Colonic mucosa (tissue), 4 donors: ENCODE measurements around the gene CHERP. TPM values are rescaled to one million over a fixed set of nuclear protein-coding genes. Genes with fewer than 3 reads are reported as not detected.

Experiments used
- DNase-seq: peaks from one replicate; pipeline ENCODE4 v3.0.0-alpha.2; 2020
- H3K27ac ChIP-seq: fragments of 200-600 bp; one replicate; pipeline ENCODE4 v1.8.0; 2021
- H3K27me3 ChIP-seq: fragments of 200-600 bp; one replicate; pipeline ENCODE4 v1.8.0; 2021
- H3K36me3 ChIP-seq: fragments of 200-600 bp; one replicate; pipeline ENCODE4 v1.8.0; 2021
- H3K4me1 ChIP-seq: fragments of 200-600 bp; one replicate; pipeline ENCODE4 v1.8.0; 2021; ENCODE audit warnings: mild to moderate bottlenecking
- H3K4me3 ChIP-seq: fragments of 200-600 bp; one replicate; pipeline ENCODE4 v1.8.0; 2021
- H3K9ac ChIP-seq, 2 donors: one replicate each; pipeline ENCODE4 v1.7.0; 2013; ENCODE audit warnings: control low read depth in 2 of 2, low read depth in 2 of 2, low read length in 2 of 2
- H3K9me3 ChIP-seq: fragments of 200-600 bp; one replicate; pipeline ENCODE4 v1.8.0; 2021
- intact Hi-C: fragments of 100-400 bp; cut with DNase I; formaldehyde crosslinking; loops from one replicate; pipeline ENCODE4 v1.14.1; 2022
- total RNA-seq, 2 donors: library from RNA; stranded (reverse); fragmentation: NEBNext Ultra II Directional in 1 of 2; extraction: Animal tissue kit (Norgen Biotek cat#: 25700) in 1 of 2; gene quantifications; one replicate each; pipeline ENCODE4 v1.2.1, GENCODE V29; 2021
- TF ChIP-seq, protein P1 (sequence below): fragments of 200-600 bp; IDR thresholded peaks from one replicate; pipeline ENCODE4 v1.8.0; 2022; ENCODE audit warnings: antibody characterized with exemption, mild to moderate bottlenecking
- donor health status: healthy.
- donor health status: DM: no; HTN: no; CAD: no.
- donor health status: DM: no; HTN: no; CAD: no.

CHERP gene
- total RNA-seq, 2 donors from 2014 or later: 35.2 to 54.0 TPM

DNA sequence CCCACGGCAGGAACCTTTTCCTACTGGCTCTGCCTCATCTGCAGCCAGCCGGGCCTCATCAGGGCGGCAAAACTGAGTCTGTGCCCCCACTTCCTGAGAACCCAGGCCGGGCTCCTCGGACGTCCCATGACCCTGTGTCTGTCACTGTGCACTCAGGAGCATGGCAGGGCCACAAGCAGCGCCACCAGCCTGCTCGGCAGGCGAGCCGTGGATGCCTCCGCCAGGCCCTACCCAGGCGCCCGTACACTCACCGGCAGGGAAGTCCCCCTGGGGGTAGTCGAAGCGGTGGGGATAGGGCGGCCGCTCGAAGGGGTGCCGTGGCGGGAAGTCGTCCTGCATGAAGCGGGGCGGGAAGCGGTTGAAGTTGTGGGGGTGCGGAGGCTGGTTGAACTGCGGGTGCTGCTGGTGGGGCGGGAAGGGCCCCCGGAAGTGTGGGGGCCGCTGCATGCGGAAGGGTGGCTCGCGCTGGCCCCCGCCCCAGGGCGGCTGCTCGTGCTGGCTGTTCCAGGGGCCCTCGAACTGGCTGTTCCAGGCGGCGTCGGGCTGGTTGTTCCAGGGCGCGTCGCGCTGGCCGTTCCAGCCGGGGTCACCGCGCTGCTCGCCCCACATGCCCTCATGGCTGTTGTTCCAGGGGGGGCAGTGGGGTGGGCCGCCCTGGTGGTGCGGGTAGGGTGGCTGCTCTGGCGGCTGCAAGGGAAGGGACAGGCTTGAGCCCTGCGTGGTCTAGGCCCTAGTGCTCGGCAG lies 17.1 kb downstream of the CHERP start:
- Histone ChIP-seq H3K27ac (no peak overlapping the region), H3K9me3 (no peaks in the 10 kb centered on the region), H3K4me3 (no peak overlapping the region), H3K9ac (no peak overlapping the region), H3K4me1 (no peaks in the 10 kb centered on the region), H3K27me3 (no peaks in the 10 kb centered on the region), H3K36me3 (peaks cover 40% of the 10 kb centered on the region)
- DNase-seq: no peak
- TF ChIP-seq, protein P1, sequence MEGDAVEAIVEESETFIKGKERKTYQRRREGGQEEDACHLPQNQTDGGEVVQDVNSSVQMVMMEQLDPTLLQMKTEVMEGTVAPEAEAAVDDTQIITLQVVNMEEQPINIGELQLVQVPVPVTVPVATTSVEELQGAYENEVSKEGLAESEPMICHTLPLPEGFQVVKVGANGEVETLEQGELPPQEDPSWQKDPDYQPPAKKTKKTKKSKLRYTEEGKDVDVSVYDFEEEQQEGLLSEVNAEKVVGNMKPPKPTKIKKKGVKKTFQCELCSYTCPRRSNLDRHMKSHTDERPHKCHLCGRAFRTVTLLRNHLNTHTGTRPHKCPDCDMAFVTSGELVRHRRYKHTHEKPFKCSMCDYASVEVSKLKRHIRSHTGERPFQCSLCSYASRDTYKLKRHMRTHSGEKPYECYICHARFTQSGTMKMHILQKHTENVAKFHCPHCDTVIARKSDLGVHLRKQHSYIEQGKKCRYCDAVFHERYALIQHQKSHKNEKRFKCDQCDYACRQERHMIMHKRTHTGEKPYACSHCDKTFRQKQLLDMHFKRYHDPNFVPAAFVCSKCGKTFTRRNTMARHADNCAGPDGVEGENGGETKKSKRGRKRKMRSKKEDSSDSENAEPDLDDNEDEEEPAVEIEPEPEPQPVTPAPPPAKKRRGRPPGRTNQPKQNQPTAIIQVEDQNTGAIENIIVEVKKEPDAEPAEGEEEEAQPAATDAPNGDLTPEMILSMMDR: no peak
- intact Hi-C loops: no loop called here

DNA sequence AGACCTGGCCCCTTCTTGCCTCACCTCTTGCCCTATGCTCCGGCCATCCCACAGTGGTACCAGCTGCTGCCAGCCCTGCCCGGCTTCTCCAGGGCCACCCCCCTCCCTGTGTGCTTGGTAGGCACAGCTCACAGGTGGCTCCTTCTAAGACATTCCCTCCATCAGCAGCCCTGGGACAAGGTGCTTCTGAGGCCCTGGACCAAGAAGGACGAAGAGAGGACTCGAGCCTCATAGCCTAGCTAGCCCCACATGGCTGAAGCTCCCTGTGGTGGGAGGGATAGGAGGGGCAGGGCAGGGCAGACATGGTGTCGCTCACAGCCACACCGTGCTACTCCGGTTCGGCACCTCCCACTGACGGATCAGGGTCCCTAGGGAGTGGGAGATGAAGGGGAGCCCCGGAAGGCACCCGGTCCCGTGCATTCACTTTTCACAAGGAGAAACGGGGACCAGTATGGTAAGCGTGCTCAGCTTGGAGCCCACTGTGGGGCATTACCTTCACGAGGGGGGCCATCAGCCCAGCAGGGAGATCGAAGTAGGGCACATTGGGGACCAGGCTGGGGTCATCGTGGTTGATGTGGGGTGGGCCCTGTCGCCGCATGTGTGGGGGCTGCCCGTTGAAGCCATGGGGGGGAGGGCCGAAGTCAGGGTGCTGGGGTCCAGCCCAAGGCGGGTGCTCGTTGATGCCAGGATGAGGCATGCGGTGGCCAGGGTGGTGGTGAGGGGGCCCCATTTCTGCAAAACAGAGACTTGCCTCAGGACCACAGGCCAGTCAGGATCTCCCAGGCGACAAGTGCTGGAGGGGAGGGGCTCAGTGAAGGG lies 19.5 kb downstream of the CHERP start:
- Histone ChIP-seq H3K9ac (no peak overlapping the region), H3K4me1 (no peaks in the 10 kb centered on the region), H3K4me3 (no peak overlapping the region), H3K27me3 (no peaks in the 10 kb centered on the region), H3K9me3 (no peaks in the 10 kb centered on the region), H3K36me3 (peaks cover 33% of the 10 kb centered on the region), H3K27ac (no peak overlapping the region)
- no peak for DNase-seq
- TF ChIP-seq, protein P1: no peak
- intact Hi-C loops: no loop called here

DNA sequence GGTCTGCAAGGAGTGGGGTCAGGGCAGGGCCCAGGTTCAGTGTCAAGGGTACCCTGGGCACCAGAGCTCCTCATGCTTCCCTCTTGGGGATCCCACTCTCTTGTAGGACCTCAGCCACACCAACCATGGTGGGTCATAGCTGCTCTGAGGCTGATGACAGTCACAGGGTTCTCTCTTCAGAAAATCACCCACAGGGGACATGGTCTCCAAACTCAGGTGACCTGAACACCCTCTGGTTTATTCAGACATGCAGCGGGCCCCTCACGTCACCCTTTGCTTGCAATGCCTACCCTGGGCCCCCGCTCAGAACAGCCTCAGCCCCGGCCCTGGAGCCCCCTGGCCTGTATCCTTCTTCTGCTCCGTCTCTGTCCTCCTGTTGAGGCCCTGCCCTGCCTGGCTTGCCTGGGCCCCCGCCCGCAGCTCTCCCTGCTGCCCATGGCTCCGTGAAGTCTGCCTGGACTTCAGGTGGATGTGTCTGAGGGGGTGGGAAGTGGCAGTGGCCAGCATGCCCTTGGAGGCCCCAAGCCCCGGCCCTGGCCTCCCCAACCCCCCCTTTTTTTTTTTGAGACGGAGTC lies 20.4 kb downstream of the CHERP start:
- no peak for DNase-seq
- TF ChIP-seq, protein P1: no peak
- intact Hi-C loops: no loop called here
- no peaks in the 10 kb centered on the region for H3K27me3 ChIP-seq
- H3K4me1 ChIP-seq: no peaks in the 10 kb centered on the region
- peaks cover 31% of the 10 kb centered on the region for H3K36me3 ChIP-seq
- no peaks in the 10 kb centered on the region for H3K9me3 ChIP-seq
- H3K9ac ChIP-seq: no peak overlapping the region
- no peak overlapping the region for H3K4me3 ChIP-seq
- no peak overlapping the region for H3K27ac ChIP-seq

DNA sequence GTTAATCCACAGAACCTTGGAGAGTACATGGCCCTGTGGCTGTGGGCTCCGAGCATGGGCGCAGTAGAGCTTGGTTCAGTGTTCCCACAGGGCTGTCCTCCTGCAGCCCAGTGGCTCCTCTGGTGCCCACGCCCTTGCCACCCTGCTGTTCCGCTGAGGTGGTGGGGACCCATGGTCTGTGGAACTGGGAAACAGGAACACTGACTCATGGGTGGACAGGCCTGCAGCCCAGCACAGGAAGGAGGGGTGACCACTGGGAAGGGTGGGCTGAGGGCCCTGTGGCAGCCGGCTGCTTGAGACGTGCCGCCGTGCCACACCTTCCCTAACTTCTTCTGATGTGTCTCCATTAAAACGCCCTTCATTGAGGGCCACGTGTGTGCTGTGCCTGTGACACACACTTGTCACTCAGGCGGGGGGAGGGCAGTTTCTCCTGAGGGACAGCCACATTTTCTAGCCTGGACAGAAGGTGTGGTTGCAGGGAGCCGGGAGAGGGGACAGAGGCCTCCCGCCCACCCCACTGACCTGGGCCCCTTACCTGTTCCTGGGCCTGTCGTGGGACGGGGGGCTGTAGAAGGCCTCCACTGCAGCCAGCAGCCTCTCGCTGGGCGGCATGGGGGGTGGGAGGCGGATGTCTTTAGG lies 21.1 kb downstream of the CHERP start:
- Histone ChIP-seq H3K9me3 (no peaks in the 10 kb centered on the region), H3K9ac (no peak overlapping the region), H3K27me3 (no peaks in the 10 kb centered on the region), H3K36me3 (peaks cover 31% of the 10 kb centered on the region), H3K4me1 (no peaks in the 10 kb centered on the region), H3K27ac (no peak overlapping the region), H3K4me3 (no peak overlapping the region)
- TF ChIP-seq, protein P1: no peak
- intact Hi-C loops: no loop called here
- DNase-seq: no peak
